ENCODE results near the gene CDH23. TPM values are rescaled to one million over a fixed set of nuclear protein-coding genes. Genes with fewer than 3 reads are reported as not detected.

The CDH23 gene
- total RNA-seq, 2 experiments from 2014 or later: 0.16 to 0.61 TPM

Small RNAs within 50 kb of the gene (microRNA-seq; reads per million reads assigned to microRNA genes)
- gene MIR7152: not detected

Other genes with a start within 250 kb of the CDH23 start
- gene UNC5B, start 184.3 kb upstream of the CDH23 start, total RNA-seq: under 1 TPM in 1 of 2 experiments, not detected in 1; 0.06 TPM
- gene SLC29A3, start 77.7 kb upstream of the CDH23 start, total RNA-seq: 1 to 10 TPM; 3.4 to 5.1 TPM